Posterior vena cava (tissue), 2 donors: Measurements from ENCODE around the gene NELFB. TPM values are rescaled to one million over a fixed set of nuclear protein-coding genes. Genes with fewer than 3 reads are reported as not detected.

Experiments used
- DNase-seq: peaks from one replicate; pipeline ENCODE4 v3.0.0-alpha.2; 2020; ENCODE audit warnings: low spot score
- intact Hi-C, 2 donors: fragments of 100-400 bp; cut with DNase I; formaldehyde crosslinking; loops; one replicate each; pipeline versions ENCODE4 v1.14.1 to v1.14.2; 2022 to 2023
- long read RNA-seq, 2 donors: library from polyadenylated mRNA; unstranded; transcript quantifications; one replicate each; pipeline ENCODE4 v2.0.0, GENCODE V29; 2020 to 2021
- total RNA-seq, 2 donors: library from RNA; stranded (reverse); fragmentation: NEBNext Ultra II Directional; extraction: Animal tissue kit (Norgen Biotek cat#: 25700); gene quantifications; one replicate each; pipeline ENCODE4 v1.2.1, GENCODE V29; 2021
- donor health status: DM: yes; HTN: yes; CAD: no.
- donor health status: DM: yes; HTN: yes; CAD: no.

Gene NELFB
- total RNA-seq = 10 to 100 TPM; 33.3 to 36.7 TPM
- long read RNA-seq, donor 1, transcript NELFB-201 (13 exons, 2,698 nt) = major isoform, 37 of 46 reads
- long read RNA-seq, donor 1, partial matches to known transcripts = 5 of 46 reads
- long read RNA-seq, donor 1, other reads (novel, unspliced or antisense) = 4 of 46 reads
- long read RNA-seq, donor 2, partial matches to known transcripts = 15 of 23 reads
- long read RNA-seq, donor 2, other reads (novel, unspliced or antisense) = 4 of 23 reads

DNA sequence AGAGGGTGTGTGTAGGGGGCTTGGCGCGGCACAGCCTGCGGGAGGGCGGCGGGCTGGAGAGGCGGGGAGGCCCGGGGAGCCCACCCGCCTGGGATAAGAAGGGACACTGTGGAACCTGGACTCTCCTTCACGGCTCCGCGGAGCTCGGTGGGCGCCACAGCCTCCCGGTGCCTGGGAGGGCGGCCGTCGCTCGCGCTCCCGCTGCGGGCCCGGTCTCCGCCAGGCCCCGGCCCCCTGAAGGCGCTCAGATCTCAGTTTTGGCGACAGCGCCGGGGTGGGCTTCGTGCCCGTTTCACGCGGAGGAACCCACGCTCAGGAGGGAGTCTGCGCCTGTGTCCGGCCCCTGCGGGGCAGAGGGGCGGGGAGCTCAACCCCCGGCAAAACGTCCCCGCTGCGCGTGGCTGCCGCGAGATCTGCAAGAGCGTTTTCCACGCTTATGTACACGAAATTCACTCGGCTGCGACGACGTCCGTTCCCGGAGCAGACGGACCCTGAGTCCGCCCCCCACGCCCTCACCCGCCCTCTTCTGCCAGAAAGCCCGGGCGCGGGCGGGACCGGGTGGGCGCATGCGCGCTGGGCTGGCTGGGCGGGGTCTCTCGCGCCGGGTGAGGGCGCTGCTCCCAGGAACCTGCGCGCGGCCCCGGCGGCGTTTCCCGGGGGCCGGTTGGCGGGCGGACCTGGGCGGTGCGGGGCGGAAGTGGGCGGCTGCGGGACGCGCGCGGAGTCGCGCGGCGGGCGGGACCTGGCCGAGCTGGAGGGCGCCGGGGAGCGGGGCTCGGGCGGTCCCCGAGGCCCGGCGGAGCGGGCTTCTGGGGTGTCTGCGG lies at the start of gene NELFB:
NELFB (plus strand) TSS at position 704 of the 824 bp plus-strand sequence.
- intact Hi-C loops = no loop called here
- DNase-seq = peak; percentile 98

GRCh38 chr9:137206602-137207001 lies 48.5 kb upstream of the NELFB start:
- DNase-seq = no peak
- intact Hi-C loops = no loop called here

DNA sequence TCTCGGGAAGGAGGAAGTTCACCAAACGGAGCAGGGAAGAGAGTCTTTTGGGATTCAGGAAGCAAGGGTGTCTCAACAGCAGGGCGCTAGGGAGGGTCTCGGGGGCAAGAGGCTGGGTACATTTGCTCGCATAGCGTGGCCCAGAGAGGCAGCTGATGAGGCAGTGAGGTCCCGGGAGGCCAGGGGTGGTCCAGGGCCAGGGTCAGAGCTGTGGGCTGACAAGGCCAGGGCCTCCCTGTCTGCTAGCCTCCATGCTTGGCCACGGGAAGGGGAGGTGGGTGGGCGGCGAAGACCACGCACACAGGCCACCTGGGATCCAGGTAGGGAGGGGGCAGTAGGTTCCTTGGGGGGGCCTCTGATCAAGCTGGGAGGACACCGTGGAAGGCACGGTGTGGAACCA lies 43.6 kb upstream of the NELFB start:
- intact Hi-C loops = no loop called here
- no peak for DNase-seq

DNA sequence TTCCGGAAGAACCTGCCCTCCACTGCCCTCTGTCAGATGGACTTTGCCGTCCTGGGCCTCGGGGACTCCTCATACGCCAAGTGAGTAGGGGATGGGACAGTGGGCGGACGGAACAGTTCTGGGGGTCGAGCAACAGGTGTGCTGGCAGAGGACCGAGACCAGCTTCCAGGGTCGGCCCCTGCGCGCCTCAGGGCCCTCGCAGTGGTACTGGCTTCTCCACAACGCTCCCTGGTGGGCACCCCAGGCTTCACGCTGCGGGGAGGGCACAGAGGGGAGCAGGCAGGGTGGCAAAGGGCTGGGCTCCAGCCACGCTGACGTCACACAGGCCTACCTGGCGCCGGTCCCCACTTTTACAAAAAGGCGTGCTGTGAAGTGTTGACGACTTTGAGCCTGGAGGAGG lies 42.6 kb upstream of the NELFB start:
- DNase-seq = no peak
- intact Hi-C loops = no loop called here

- DNase-seq = no peak
- intact Hi-C loops = no loop called here
Observed at GRCh38 chr9:137213160-137214060, 41.7 kb upstream of the NELFB start.

DNA sequence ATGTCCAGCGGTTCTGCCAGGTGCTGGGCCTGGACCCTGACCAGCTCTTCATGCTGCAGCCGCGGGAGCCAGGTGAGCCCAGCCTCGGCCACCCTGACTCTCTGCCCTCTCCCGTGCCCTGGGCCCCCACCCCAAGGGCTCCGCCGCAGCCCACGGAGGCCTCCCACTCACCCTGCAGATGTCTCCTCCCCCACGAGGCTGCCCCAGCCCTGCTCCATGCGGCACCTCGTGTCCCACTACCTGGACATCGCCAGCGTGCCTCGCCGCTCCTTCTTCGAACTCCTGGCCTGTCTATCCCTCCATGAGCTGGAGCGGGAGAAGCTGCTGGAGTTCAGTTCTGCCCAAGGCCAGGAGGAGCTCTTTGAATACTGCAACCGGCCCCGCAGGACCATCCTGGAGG lies 40.5 kb upstream of the NELFB start:
- intact Hi-C loops = no loop called here
- DNase-seq = no peak

- DNase-seq = no peak
- intact Hi-C loops = no loop called here
Observed at GRCh38 chr9:137215196-137215986, 39.7 kb upstream of the NELFB start.

- intact Hi-C loops = no loop called here
- DNase-seq = no peak
Observed at GRCh38 chr9:137216188-137216965, 38.8 kb upstream of the NELFB start.

DNA sequence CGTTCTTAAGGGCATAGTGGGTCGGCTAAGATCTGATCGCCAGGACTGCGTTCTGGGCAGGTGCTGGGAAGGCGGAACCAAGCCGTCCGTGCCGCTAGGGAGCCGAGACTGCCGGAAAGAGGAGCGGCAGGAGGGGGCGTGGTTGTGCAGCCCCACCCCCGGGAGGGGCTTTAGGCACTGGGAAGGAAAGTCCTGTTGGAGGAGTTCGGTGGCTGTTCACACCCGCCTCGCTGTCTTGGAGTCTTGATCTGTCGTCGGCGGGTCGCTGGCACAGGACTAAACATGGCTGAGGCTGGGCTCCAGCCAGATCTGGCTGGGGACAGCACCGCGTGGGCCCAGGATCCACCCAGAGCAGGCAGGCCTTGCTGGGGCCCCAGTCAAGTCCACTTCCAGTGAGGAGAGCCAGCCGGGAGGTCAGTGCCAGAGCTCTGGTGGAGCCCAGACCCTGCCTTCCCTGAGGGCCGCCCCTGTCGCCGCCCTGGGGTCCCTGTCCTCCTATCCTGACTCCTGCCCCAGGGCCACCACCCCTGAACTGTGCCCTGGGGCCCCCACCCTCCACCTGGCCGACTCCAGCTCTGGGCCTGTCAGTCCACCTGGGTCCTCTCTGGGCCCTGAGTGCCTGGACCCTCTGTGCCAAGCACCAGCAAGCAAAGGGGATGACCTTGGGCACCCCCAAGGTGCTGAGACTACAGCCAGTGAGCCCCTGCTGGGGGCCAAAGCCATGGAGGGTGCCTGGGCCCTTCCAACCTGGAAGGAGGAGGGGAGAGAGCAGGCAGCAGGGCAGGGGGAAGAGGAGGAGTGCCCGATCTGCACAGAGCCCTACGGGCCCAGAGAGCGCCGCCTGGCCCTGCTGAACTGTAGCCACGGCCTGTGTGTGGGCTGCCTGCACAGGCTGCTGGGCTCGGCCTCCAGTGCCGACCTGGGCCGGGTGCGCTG lies 37.6 kb upstream of the NELFB start:
- no peak for DNase-seq

GRCh38 chr9:137218212-137218753 lies 36.8 kb upstream of the NELFB start:
- intact Hi-C loops = no loop called here
- DNase-seq = no peak

More for the DNA sequence above, 37.6 kb upstream of the NELFB start:
- intact Hi-C loops = no loop called here

- intact Hi-C loops = no loop called here
Observed at GRCh38 chr9:137218754-137219271, 36.3 kb upstream of the NELFB start.

GRCh38 chr9:137219757-137220316 lies 35.3 kb upstream of the NELFB start:
- intact Hi-C loops = no loop called here
- DNase-seq = no peak

More at GRCh38 chr9:137218754-137219271, 36.3 kb upstream of the NELFB start:
- no peak for DNase-seq

GRCh38 chr9:137220317-137221094 lies 34.6 kb upstream of the NELFB start:
- intact Hi-C loops = no loop called here
- DNase-seq = no peak

DNA sequence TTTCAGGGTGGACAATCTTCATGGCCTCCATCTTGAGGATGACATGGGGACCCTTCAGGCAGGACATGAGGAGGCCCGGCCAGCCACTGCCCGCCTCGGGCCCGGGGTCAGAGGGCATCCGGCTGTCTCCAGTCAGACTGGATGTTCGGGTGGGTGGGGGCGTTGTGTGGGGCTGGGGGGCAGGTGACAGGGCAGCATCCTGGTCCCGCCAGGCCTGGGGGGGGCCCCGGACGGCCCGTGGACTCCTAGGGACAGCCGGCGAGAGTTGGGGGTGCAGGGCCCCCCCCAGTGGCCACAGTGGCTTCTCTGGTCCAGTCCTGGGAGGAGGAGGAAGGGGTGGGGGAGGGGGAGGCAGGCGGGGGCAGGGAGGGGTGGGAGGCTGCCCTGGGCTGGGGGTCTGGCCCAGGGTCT lies 34.0 kb upstream of the NELFB start:
- intact Hi-C loops = no loop called here

GRCh38 chr9:137221506-137222111 lies 33.5 kb upstream of the NELFB start:
- DNase-seq = no peak
- intact Hi-C loops = no loop called here

More for the DNA sequence above, 34.0 kb upstream of the NELFB start:
- no peak for DNase-seq
